ENCODE results near the gene GABARAPL1.
A peak's percentile ranks its signal among the peaks of the same experiment; 100 is the strongest.
"Not testable (repeated sequence)": the region's sequence is repeated elsewhere in the genome, so short reads cannot be mapped to it uniquely, and the experiment has no call there.

Gene GABARAPL1

DNA sequence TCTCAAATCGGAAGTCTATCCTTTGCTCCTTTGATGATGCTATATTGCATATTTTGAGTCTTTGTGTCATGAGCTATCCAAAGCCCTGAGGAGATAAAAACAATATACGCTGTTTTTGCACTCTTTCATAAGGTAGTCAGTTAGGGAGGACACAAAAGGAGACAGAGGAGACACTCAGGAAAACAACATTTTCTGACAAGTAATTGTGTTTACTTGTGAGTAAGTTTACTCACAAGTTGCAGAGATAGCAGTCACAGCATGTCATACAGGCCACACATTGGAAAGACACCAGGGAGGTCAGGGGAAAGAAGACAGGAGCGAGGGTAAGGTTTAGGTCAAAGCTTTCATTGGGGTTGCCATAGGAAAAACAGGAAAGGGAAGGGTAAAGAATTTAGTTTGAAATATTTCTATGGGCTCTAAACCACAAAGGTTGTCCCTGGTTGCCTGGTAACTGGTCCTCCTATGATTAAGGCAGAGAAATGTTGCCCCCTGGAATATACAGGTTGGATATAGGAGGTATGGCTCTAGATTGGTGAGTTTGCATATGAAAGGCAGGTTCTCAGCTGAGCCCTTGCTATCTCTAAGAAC lies 7.4 kb upstream of the GABARAPL1 start:
- no peaks in the 10 kb centered on the region for H3K27me3 ChIP-seq (ENCODE audit: control insufficient read depth, insufficient read depth, low read length)
- H3K36me3 ChIP-seq (ENCODE audit: control insufficient read depth, low read depth, low read length): no peaks in the 10 kb centered on the region
- peaks cover 9% of the 10 kb centered on the region for H3K4me1 ChIP-seq (ENCODE audit: control insufficient read depth, low read depth, low read length)
- H3K27ac ChIP-seq (ENCODE audit: low read length): no peak overlapping the region
- H3K9me3 ChIP-seq (ENCODE audit: control insufficient read depth, low read depth, low read length): no peaks in the 10 kb centered on the region
- no peak overlapping the region for H3K4me3 ChIP-seq (ENCODE audit: low read length)
- H3K9ac ChIP-seq (ENCODE audit: low read length): no peak overlapping the region

GRCh38 chr12:10207136-10207535 lies 5.5 kb upstream of the GABARAPL1 start:
- Histone ChIP-seq H3K27ac (ENCODE audit: low read length) (no peak overlapping the region), H3K9me3 (ENCODE audit: control insufficient read depth, low read depth, low read length) (no peaks in the 10 kb centered on the region), H3K9ac (ENCODE audit: low read length) (no peak overlapping the region), H3K27me3 (ENCODE audit: control insufficient read depth, insufficient read depth, low read length) (no peaks in the 10 kb centered on the region), H3K4me1 (ENCODE audit: control insufficient read depth, low read depth, low read length) (peaks cover 9% of the 10 kb centered on the region), H3K4me3 (ENCODE audit: low read length) (no peak overlapping the region), H3K36me3 (ENCODE audit: control insufficient read depth, low read depth, low read length) (no peaks in the 10 kb centered on the region)

DNA sequence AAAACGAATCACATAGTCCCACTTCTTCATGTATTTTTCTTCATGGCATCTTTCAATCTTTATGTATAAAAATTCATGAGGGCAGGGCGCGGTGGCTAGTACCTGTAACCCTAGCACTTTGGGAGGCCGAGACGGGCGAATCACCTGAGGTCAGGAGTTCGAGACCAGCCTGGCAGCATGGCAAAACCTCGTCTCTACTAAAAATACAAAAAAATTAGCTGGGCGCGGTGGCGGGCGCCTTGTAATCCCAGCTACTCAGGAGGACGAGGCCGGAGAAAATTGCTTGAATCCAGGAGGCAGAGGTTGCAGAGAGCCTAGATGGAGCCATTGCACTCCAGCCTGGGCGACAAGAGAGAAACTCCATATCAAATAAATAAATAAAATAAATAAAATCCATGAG lies 2.5 kb upstream of the GABARAPL1 start:
- no peak overlapping the region for H3K27ac ChIP-seq (ENCODE audit: low read length)

DNA sequence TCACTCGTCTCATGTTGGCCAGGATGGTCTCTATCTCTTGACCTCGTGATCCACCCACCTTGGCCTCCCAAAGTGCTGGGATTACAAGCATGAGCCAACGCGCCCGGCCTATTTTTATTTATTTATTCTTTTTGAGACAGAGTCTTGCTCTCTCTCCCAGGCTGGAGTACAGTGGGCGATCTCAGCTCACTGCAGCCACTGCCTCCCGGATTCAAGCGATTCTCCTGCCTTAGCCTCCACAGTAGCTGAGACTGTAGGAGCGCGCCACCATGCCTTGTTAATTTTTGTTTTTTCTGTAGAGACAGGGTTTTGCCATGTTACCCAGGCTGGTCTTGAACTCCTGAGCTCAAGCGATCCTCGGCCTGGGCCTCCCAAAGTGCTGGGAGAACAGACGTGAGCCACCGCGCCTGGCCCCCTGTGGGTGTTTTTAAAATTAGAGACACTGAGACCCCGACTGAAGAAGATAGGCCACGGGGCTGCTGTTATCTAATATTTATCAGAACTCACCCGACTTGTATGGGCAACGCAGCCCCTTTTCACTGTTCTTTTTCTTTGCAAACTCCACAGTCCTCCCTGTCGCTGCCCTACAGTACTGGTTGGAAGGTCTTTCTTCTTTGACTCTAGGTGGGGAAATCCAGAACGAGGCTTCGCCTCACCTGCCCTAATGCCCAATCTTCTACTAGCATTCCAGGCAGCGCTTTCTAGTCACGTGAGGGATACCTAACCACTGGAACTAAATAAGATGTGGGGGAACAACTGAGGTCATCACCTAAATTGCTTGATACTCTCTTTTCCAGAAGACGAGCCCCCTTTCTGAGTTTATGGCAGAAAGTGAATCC lies 1.4 kb upstream of the GABARAPL1 start:
- H3K4me3 ChIP-seq (ENCODE audit: low read length): no peak overlapping the region
- H3K36me3 ChIP-seq (ENCODE audit: control insufficient read depth, low read depth, low read length): no peaks in the 10 kb centered on the region
- peaks cover 15% of the 10 kb centered on the region for H3K27me3 ChIP-seq (ENCODE audit: control insufficient read depth, insufficient read depth, low read length)
- H3K4me1 ChIP-seq (ENCODE audit: control insufficient read depth, low read depth, low read length): peaks cover 20% of the 10 kb centered on the region
- no peak overlapping the region for H3K27ac ChIP-seq (ENCODE audit: low read length)
- H3K9ac ChIP-seq (ENCODE audit: low read length): no peak overlapping the region
- no peaks in the 10 kb centered on the region for H3K9me3 ChIP-seq (ENCODE audit: control insufficient read depth, low read depth, low read length)

More for the DNA sequence above, 2.5 kb upstream of the GABARAPL1 start:
- Histone ChIP-seq H3K9me3 (ENCODE audit: control insufficient read depth, low read depth, low read length) (no peaks in the 10 kb centered on the region), H3K4me3 (ENCODE audit: low read length) (no peak overlapping the region), H3K36me3 (ENCODE audit: control insufficient read depth, low read depth, low read length) (no peaks in the 10 kb centered on the region), H3K9ac (ENCODE audit: low read length) (no peak overlapping the region), H3K27me3 (ENCODE audit: control insufficient read depth, insufficient read depth, low read length) (peaks cover 15% of the 10 kb centered on the region), H3K4me1 (ENCODE audit: control insufficient read depth, low read depth, low read length) (peaks cover 19% of the 10 kb centered on the region)

DNA sequence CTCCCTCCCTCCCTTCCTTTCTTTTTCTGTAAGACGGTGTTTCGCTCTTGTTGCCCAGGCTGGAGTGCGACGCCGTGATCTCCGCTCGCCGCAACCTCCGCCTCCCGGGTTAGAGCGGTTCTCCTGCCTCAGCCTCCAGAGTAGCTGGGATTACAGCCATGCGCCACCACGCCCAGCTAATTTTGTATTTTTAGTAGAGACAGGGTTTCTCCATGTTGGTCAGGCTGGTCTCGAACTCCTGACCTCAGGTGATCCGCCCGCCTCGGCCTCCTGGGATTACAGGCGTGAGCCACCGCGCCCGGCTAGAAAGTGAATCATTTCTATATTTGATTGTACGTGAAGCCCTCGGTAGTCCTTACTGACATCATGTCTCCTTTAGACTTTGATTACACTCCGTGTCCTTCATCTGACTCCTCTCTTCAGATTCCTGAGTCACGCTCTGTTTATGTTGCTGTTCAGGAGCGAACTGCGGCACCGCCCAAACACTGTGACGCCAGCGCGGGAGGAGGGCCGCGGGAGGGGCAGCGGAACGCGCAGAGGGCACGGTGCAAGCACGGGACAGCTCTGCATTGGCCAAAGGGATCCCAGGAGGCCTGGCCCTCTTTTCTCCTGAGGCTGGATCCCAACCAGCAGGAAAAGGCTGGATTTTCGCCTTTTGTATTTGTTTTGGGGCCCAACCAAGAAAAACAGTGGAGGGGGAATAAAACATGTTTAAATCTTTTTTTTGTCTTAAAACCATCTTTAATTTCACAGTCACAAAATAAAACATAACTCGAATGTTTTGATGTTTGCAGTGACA lies 538 bp upstream of the GABARAPL1 start:
- Histone ChIP-seq H3K27ac (ENCODE audit: low read length) (peak overlapping the region; percentile 91), H3K27me3 (ENCODE audit: control insufficient read depth, insufficient read depth, low read length) (peaks cover 15% of the 10 kb centered on the region), H3K4me1 (ENCODE audit: control insufficient read depth, low read depth, low read length) (peaks cover 20% of the 10 kb centered on the region), H3K9ac (ENCODE audit: low read length) (peak overlapping the region; percentile 84), H3K9me3 (ENCODE audit: control insufficient read depth, low read depth, low read length) (no peaks in the 10 kb centered on the region), H3K4me3 (ENCODE audit: low read length) (peak overlapping the region; percentile 95), H3K36me3 (ENCODE audit: control insufficient read depth, low read depth, low read length) (no peaks in the 10 kb centered on the region)

GRCh38 chr12:10213168-10214135 lies 775 bp downstream of the GABARAPL1 start:
- Histone ChIP-seq H3K36me3 (ENCODE audit: control insufficient read depth, low read depth, low read length) (no peaks in the 10 kb centered on the region), H3K4me3 (ENCODE audit: low read length) (peak overlapping the region; percentile 95), H3K27me3 (ENCODE audit: control insufficient read depth, insufficient read depth, low read length) (peaks cover 15% of the 10 kb centered on the region), H3K9ac (ENCODE audit: low read length) (peak overlapping the region; percentile 84), H3K4me1 (ENCODE audit: control insufficient read depth, low read depth, low read length) (peaks cover 20% of the 10 kb centered on the region), H3K27ac (ENCODE audit: low read length) (peak overlapping the region; percentile 91), H3K9me3 (ENCODE audit: control insufficient read depth, low read depth, low read length) (no peaks in the 10 kb centered on the region)

- Histone ChIP-seq H3K9me3 (ENCODE audit: control insufficient read depth, low read depth, low read length) (no peaks in the 10 kb centered on the region), H3K27me3 (ENCODE audit: control insufficient read depth, insufficient read depth, low read length) (peaks cover 15% of the 10 kb centered on the region), H3K4me1 (ENCODE audit: control insufficient read depth, low read depth, low read length) (peaks cover 20% of the 10 kb centered on the region), H3K4me3 (ENCODE audit: low read length) (peak overlapping the region; percentile 95), H3K9ac (ENCODE audit: low read length) (peak overlapping the region; percentile 84), H3K27ac (ENCODE audit: low read length) (no peak overlapping the region), H3K36me3 (ENCODE audit: control insufficient read depth, low read depth, low read length) (peaks cover 3% of the 10 kb centered on the region)
Observed at GRCh38 chr12:10214136-10214894, 1.6 kb downstream of the GABARAPL1 start.

- no peaks in the 10 kb centered on the region for H3K9me3 ChIP-seq (ENCODE audit: control insufficient read depth, low read depth, low read length)
- H3K27me3 ChIP-seq (ENCODE audit: control insufficient read depth, insufficient read depth, low read length): peaks cover 15% of the 10 kb centered on the region
- peak overlapping the region; percentile 95 for H3K4me3 ChIP-seq (ENCODE audit: low read length)
- H3K27ac ChIP-seq (ENCODE audit: low read length): no peak overlapping the region
- H3K4me1 ChIP-seq (ENCODE audit: control insufficient read depth, low read depth, low read length): peaks cover 20% of the 10 kb centered on the region
- peaks cover 6% of the 10 kb centered on the region for H3K36me3 ChIP-seq (ENCODE audit: control insufficient read depth, low read depth, low read length)
- H3K9ac ChIP-seq (ENCODE audit: low read length): no peak overlapping the region
Observed at GRCh38 chr12:10214895-10215267, 2.2 kb downstream of the GABARAPL1 start.

DNA sequence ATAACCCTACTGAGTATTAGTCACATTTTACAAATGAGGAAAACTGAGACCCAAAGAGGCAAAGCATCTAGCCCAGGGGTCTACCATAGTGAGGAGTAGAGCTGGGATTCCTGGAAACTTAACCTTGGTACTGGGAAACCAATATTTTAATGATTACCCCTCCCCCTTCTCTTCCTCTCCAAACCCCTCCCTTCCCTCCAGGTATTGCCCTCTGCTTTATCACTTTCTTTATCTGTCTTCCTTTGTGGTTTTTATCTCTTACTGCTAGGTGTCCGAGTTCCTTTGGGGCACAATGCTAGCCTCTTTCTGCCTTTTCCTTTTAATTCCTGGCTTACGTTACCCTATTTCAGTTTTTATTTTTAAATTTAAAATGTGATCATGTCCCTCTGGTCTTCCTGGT lies 2.8 kb downstream of the GABARAPL1 start:
- Histone ChIP-seq H3K27ac (ENCODE audit: low read length) (no peak overlapping the region), H3K9ac (ENCODE audit: low read length) (no peak overlapping the region), H3K36me3 (ENCODE audit: control insufficient read depth, low read depth, low read length) (peaks cover 12% of the 10 kb centered on the region), H3K4me1 (ENCODE audit: control insufficient read depth, low read depth, low read length) (peaks cover 20% of the 10 kb centered on the region), H3K27me3 (ENCODE audit: control insufficient read depth, insufficient read depth, low read length) (peaks cover 15% of the 10 kb centered on the region), H3K4me3 (ENCODE audit: low read length) (peak overlapping the region; percentile 95), H3K9me3 (ENCODE audit: control insufficient read depth, low read depth, low read length) (no peaks in the 10 kb centered on the region)

GRCh38 chr12:10215946-10216345 lies 3.3 kb downstream of the GABARAPL1 start:
- Histone ChIP-seq H3K27me3 (ENCODE audit: control insufficient read depth, insufficient read depth, low read length) (peaks cover 15% of the 10 kb centered on the region), H3K4me1 (ENCODE audit: control insufficient read depth, low read depth, low read length) (peaks cover 20% of the 10 kb centered on the region), H3K36me3 (ENCODE audit: control insufficient read depth, low read depth, low read length) (peaks cover 17% of the 10 kb centered on the region)
- H3K9ac ChIP-seq (ENCODE audit: low read length); H3K9me3 ChIP-seq (ENCODE audit: control insufficient read depth, low read depth, low read length); H3K27ac ChIP-seq (ENCODE audit: low read length); H3K4me3 ChIP-seq (ENCODE audit: low read length): not testable (repeated sequence)
